CD14-positive monocyte (primary cell): Measurements from ENCODE around the gene NELL1. TPM values are rescaled to one million over a fixed set of nuclear protein-coding genes. Genes with fewer than 3 reads are reported as not detected.

Experiments used
- DNase-seq, 3 donors: peaks; one replicate each; pipeline ENCODE4 v3.0.0-alpha.2; 2011 to 2022
- H2AFZ ChIP-seq: 2 replicates; pipeline ENCODE4 v1.6.0; 2012; ENCODE audit warnings: mild to moderate bottlenecking, low read depth, low read length, inconsistent platforms; ENCODE audit not compliant: insufficient read depth, poor library complexity, severe bottlenecking
- H3K27ac ChIP-seq, 2 donors: 1 replicate in 1 of 2; 2 replicates in 1 of 2; pipeline ENCODE4 v1.5.1; 2012 to 2013; ENCODE audit warnings: low read length in 2 of 2, control low read depth in 1 of 2, inconsistent platforms in 1 of 2, low read depth in 1 of 2, mild to moderate bottlenecking in 1 of 2
- H3K27me3 ChIP-seq, 2 donors: one replicate each; pipeline versions ENCODE4 v1.6.0 to v1.6.1; 2011 to 2013; ENCODE audit warnings: low read length in 2 of 2; ENCODE audit not compliant: control insufficient read depth in 2 of 2, insufficient read depth in 2 of 2
- H3K36me3 ChIP-seq, 2 donors: replicated peaks in 1 of 2; 1 replicate in 1 of 2; 2 replicates in 1 of 2; pipeline versions ENCODE4 v1.5.1 to v1.6.1; 2012 to 2013; ENCODE audit warnings: low read length in 2 of 2, control low read depth in 1 of 2, inconsistent platforms in 1 of 2, mild to moderate bottlenecking in 1 of 2; ENCODE audit not compliant: insufficient read depth in 2 of 2, control insufficient read depth in 1 of 2
- H3K4me1 ChIP-seq, 2 donors: 1 replicate in 1 of 2; 2 replicates in 1 of 2; pipeline versions ENCODE4 v1.5.1 to v1.6.1; 2012 to 2013; ENCODE audit warnings: low read length in 2 of 2, control low read depth in 1 of 2, inconsistent platforms in 1 of 2, mild to moderate bottlenecking in 1 of 2, moderate library complexity in 1 of 2; ENCODE audit not compliant: insufficient read depth in 2 of 2, control insufficient read depth in 1 of 2
- H3K4me2 ChIP-seq: replicated peaks from 2 replicates; pipeline ENCODE3; 2012; ENCODE audit warnings: low read length, moderate library complexity, mild to moderate bottlenecking; ENCODE audit not compliant: poor library complexity, severe bottlenecking; ENCODE audit errors: extremely low read depth
- H3K4me3 ChIP-seq, 3 experiments: fragments of 200-600 bp in 1 of 3; sonication (generic) in 1 of 3; replicated peaks in 1 of 3; 1 replicate in 2 of 3; 2 replicates in 1 of 3; pipeline ENCODE4 v1.5.1; 2011 to 2013; ENCODE audit warnings: low read length in 3 of 3, mild to moderate bottlenecking in 3 of 3, control low read depth in 2 of 3, low read depth in 2 of 3, inconsistent platforms in 1 of 3, moderate library complexity in 1 of 3
- H3K79me2 ChIP-seq: 2 replicates; pipeline ENCODE4 v1.6.0; 2012; ENCODE audit warnings: mild to moderate bottlenecking, control low read depth, inconsistent platforms, low read length, moderate library complexity; ENCODE audit not compliant: insufficient read depth
- H3K9ac ChIP-seq: 2 replicates; pipeline ENCODE4 v1.6.0; 2017; ENCODE audit warnings: low read length, mild to moderate bottlenecking; ENCODE audit not compliant: insufficient read depth, poor library complexity, severe bottlenecking
- H3K9me3 ChIP-seq, 2 donors: replicated peaks in 1 of 2; 1 replicate in 1 of 2; 2 replicates in 1 of 2; pipeline versions ENCODE4 v1.5.1 to v1.6.1; 2012 to 2013; ENCODE audit warnings: low read length in 2 of 2, control low read depth in 1 of 2; ENCODE audit not compliant: control insufficient read depth in 1 of 2, insufficient read depth in 1 of 2
- H4K20me1 ChIP-seq: 2 replicates; pipeline ENCODE4 v1.6.0; 2012; ENCODE audit warnings: mild to moderate bottlenecking, low read length, control low read depth, moderate library complexity; ENCODE audit not compliant: insufficient read depth
- H3K27ac Mint-ChIP-seq, 7 donors: one replicate each; pipeline ENCODE4 v1.8.0; 2020; ENCODE audit warnings: mild to moderate bottlenecking in 7 of 7, mixed read lengths in 7 of 7, moderate library complexity in 6 of 7, inconsistent platforms in 2 of 7
- H3K27me3 Mint-ChIP-seq, 3 donors: one replicate each; pipeline ENCODE4 v1.8.0; 2021 to 2022; ENCODE audit warnings: low read depth in 3 of 3, mild to moderate bottlenecking in 3 of 3, mixed read lengths in 3 of 3, moderate library complexity in 3 of 3, inconsistent platforms in 1 of 3
- H3K36me3 Mint-ChIP-seq, 2 donors: one replicate each; pipeline ENCODE4 v1.8.0; 2020; ENCODE audit warnings: mixed read lengths in 2 of 2, inconsistent platforms in 1 of 2, mild to moderate bottlenecking in 1 of 2
- H3K4me1 Mint-ChIP-seq: one replicate; pipeline ENCODE4 v1.8.0; 2020; ENCODE audit warnings: mild to moderate bottlenecking, mixed read lengths
- H3K4me3 Mint-ChIP-seq, 2 donors: one replicate each; pipeline ENCODE4 v1.8.0; 2020; ENCODE audit warnings: mild to moderate bottlenecking in 2 of 2, mixed read lengths in 2 of 2, moderate library complexity in 1 of 2
- H3K9me3 Mint-ChIP-seq, 7 donors: one replicate each; pipeline ENCODE4 v1.8.0; 2020 to 2022; ENCODE audit warnings: mixed read lengths in 7 of 7, mild to moderate bottlenecking in 6 of 7, moderate library complexity in 6 of 7, inconsistent platforms in 2 of 7
- WGBS: methylation state at CpG from one replicate; pipeline ENCODE4 v1.1.5; 2013; ENCODE audit warnings: missing lambda C conversion rate; ENCODE audit not compliant: insufficient coverage; 5-methylcytosine and 5-hydroxymethylcytosine counted together
- intact Hi-C, 2 donors: fragments of 100-400 bp; cut with micrococcal nuclease; formaldehyde crosslinking; loops; one replicate each; pipeline versions ENCODE4 v1.15.0 to v1.15.1; 2023
- polyA plus RNA-seq, 3 donors: library from polyadenylated mRNA; depleted of rRNA in 1 of 3; unstranded in 2 of 3; stranded (reverse) in 1 of 3; fragments of 300-500 nt in 2 of 3; fragments of >200 nt in 1 of 3; fragmentation: Illumina TruSeq in 2 of 3; gene quantifications; 1 replicate in 2 of 3; 2 replicates in 1 of 3; pipeline ENCODE4 v1.2.3, GENCODE V29; 2012 to 2021
- TF ChIP-seq, protein P1 (sequence below): fragments of 200-600 bp; IDR thresholded peaks from one replicate; pipeline ENCODE4 v1.8.0; 2022; ENCODE audit warnings: antibody characterized with exemption, mild to moderate bottlenecking

NELL1 gene
- polyA plus RNA-seq, 3 donors, result not detected

- H3K4me3 Mint-ChIP-seq, result no peak overlapping the region
- peaks cover 0 to 2% (median 0%) of the 10 kb centered on the region in 3 donors for H3K27me3 Mint-ChIP-seq
- H3K4me1 Mint-ChIP-seq, result peaks cover 8% of the 10 kb centered on the region
- intact Hi-C loops, result no loop called here
- DNase-seq, result no peak
- no peaks in the 10 kb centered on the region for H3K36me3 Mint-ChIP-seq
- peaks cover 0 to 2% (median 0%) of the 10 kb centered on the region in 7 donors for H3K9me3 Mint-ChIP-seq
- Histone ChIP-seq H3K4me1 (no peaks in the 10 kb centered on the region), H3K27ac (no peak overlapping the region), H4K20me1 (no peaks in the 10 kb centered on the region), H3K4me2 (no peak overlapping the region), H3K79me2 (no peaks in the 10 kb centered on the region), H3K9me3 (no peaks in the 10 kb centered on the region), H3K4me3 (no peak overlapping the region), H2AFZ (no peak overlapping the region), H3K9ac (no peak overlapping the region), H3K36me3 (no peaks in the 10 kb centered on the region), H3K27me3 (no peaks in the 10 kb centered on the region)
- TF ChIP-seq, protein P1, sequence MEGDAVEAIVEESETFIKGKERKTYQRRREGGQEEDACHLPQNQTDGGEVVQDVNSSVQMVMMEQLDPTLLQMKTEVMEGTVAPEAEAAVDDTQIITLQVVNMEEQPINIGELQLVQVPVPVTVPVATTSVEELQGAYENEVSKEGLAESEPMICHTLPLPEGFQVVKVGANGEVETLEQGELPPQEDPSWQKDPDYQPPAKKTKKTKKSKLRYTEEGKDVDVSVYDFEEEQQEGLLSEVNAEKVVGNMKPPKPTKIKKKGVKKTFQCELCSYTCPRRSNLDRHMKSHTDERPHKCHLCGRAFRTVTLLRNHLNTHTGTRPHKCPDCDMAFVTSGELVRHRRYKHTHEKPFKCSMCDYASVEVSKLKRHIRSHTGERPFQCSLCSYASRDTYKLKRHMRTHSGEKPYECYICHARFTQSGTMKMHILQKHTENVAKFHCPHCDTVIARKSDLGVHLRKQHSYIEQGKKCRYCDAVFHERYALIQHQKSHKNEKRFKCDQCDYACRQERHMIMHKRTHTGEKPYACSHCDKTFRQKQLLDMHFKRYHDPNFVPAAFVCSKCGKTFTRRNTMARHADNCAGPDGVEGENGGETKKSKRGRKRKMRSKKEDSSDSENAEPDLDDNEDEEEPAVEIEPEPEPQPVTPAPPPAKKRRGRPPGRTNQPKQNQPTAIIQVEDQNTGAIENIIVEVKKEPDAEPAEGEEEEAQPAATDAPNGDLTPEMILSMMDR, result no peak
- no CpG with 5 or more reads among the region's 2 CpGs for WGBS
- no peak overlapping the region for H3K27ac Mint-ChIP-seq
Observed at GRCh38 chr11:21560466-21560975, 891.1 kb downstream of the NELL1 start.

- no CpG with 5 or more reads among the region's 1 CpG for WGBS
- Histone ChIP-seq H3K9ac (no peak overlapping the region), H3K27me3 (no peaks in the 10 kb centered on the region), H3K27ac (no peak overlapping the region), H4K20me1 (no peaks in the 10 kb centered on the region), H3K4me1 (no peaks in the 10 kb centered on the region), H3K4me3 (no peak overlapping the region), H3K4me2 (no peak overlapping the region), H3K9me3 (no peaks in the 10 kb centered on the region), H3K79me2 (no peaks in the 10 kb centered on the region), H2AFZ (no peak overlapping the region), H3K36me3 (no peaks in the 10 kb centered on the region)
- Mint-ChIP-seq H3K36me3 (no peaks in the 10 kb centered on the region), H3K27ac (no peak overlapping the region), H3K27me3 (no peaks in the 10 kb centered on the region), H3K4me3 (no peak overlapping the region), H3K4me1 (peaks cover 8% of the 10 kb centered on the region), H3K9me3 (peaks cover 0 to 2% (median 0%) of the 10 kb centered on the region in 7 donors)
- TF ChIP-seq, protein P1, result no peak
- intact Hi-C loops, result no loop called here
- DNase-seq, result no peak
Observed at GRCh38 chr11:21561581-21561980, 892.2 kb downstream of the NELL1 start.
